ENCODE data around the gene MTRR.

GRCh38 chr5:7848296-7848695 lies 20.7 kb upstream of the MTRR start:
- no peak for TF ChIP-seq FOXM1 (IDR thresholded peaks at IDR 0.05; ENCODE audit: low read depth)
- TF ChIP-seq, protein P1, sequence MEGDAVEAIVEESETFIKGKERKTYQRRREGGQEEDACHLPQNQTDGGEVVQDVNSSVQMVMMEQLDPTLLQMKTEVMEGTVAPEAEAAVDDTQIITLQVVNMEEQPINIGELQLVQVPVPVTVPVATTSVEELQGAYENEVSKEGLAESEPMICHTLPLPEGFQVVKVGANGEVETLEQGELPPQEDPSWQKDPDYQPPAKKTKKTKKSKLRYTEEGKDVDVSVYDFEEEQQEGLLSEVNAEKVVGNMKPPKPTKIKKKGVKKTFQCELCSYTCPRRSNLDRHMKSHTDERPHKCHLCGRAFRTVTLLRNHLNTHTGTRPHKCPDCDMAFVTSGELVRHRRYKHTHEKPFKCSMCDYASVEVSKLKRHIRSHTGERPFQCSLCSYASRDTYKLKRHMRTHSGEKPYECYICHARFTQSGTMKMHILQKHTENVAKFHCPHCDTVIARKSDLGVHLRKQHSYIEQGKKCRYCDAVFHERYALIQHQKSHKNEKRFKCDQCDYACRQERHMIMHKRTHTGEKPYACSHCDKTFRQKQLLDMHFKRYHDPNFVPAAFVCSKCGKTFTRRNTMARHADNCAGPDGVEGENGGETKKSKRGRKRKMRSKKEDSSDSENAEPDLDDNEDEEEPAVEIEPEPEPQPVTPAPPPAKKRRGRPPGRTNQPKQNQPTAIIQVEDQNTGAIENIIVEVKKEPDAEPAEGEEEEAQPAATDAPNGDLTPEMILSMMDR (IDR thresholded peaks at IDR 0.05): no peak
